HepG2 (cell line): ENCODE measurements around the gene TMEM44. TPM values are rescaled to one million over a fixed set of nuclear protein-coding genes. Genes with fewer than 3 reads are reported as not detected.

Experiments
- ATAC-seq: fragments of 200-7000 bp; cut with Tn5 transposase; 3 replicates; pipeline ENCODE4 v1.9.1; 2020; ENCODE audit warnings: mild to moderate bottlenecking, moderate library complexity
- BruUV-seq: library from RNA; stranded (reverse); fragments of 400-500 nt; replicated peaks from 2 replicates; lab custom pipeline; 2021; lab: Mats Ljungman, UMichigan
- CTCF ChIA-PET: fragments of 300-600 bp; formaldehyde crosslinking; extraction: SDS; loops from one replicate; lab custom pipeline; 2021; ENCODE audit warnings: low total read pairs, inconsistent platforms, low intra/inter-chr PET ratio; lab: Yijun Ruan, JAX
- POLR2A ChIA-PET: fragments of 350-600 bp; sonication (Branson Sonifier 250); formaldehyde crosslinking; loops from one replicate; lab custom pipeline; 2020; ENCODE audit warnings: antibody characterized with exemption, inconsistent platforms; lab: Yijun Ruan, JAX
- DNase-seq: peaks from one replicate; pipeline ENCODE4 v3.0.0-alpha.2; 2015; ENCODE audit warnings: low spot score
- FAIRE-seq: peaks from 3 replicates; lab custom pipeline; 2011; peaks lifted over from hg19 to GRCh38; lab: Jason Lieb, UNC
- H2AFZ ChIP-seq: one replicate; pipeline ENCODE4 v1.6.1; 2011; ENCODE audit warnings: low read length, inconsistent platforms
- H3K27ac ChIP-seq: fragments of 300-600 bp; 3 replicates; pipeline ENCODE4 v1.8.0; 2011; ENCODE audit warnings: mixed run types, mild to moderate bottlenecking, mixed read lengths, low read length, inconsistent platforms; ENCODE audit not compliant: insufficient read depth; ENCODE audit errors: extremely low read length
- H3K27me3 ChIP-seq, 2 experiments: fragments of 200-600 bp in 1 of 2; 2 replicates in 1 of 2; 3 replicates in 1 of 2; pipeline versions ENCODE4 v1.6.0 to v1.8.0; 2011; ENCODE audit warnings: low read length in 2 of 2, mild to moderate bottlenecking in 2 of 2, moderate library complexity in 2 of 2, inconsistent platforms in 1 of 2; ENCODE audit not compliant: insufficient read depth in 2 of 2, control insufficient read depth in 1 of 2
- H3K36me3 ChIP-seq, 2 experiments: fragments of 200-600 bp in 1 of 2; replicated peaks in 1 of 2; 2 replicates in 1 of 2; 3 replicates in 1 of 2; pipeline versions ENCODE4 v1.5.1 to v1.8.0; 2011; ENCODE audit warnings: low read length in 2 of 2, inconsistent platforms in 1 of 2; ENCODE audit not compliant: insufficient read depth in 2 of 2, control insufficient read depth in 1 of 2
- H3K4me1 ChIP-seq: 2 replicates; pipeline ENCODE4 v1.5.1; 2012; ENCODE audit warnings: low read length, inconsistent platforms; ENCODE audit not compliant: insufficient read depth
- H3K4me2 ChIP-seq: 2 replicates; pipeline ENCODE4 v1.6.0; 2011; ENCODE audit warnings: low read depth, low read length, inconsistent platforms
- H3K4me3 ChIP-seq, 3 experiments: fragments of 200-600 bp in 1 of 3; sonication (generic), shearing (Covaris generic) in 1 of 3; replicated peaks in 1 of 3; 2 replicates each; pipeline ENCODE4 v1.5.1; 2011 to 2016; ENCODE audit warnings: low read length in 3 of 3, inconsistent platforms in 2 of 3, low read depth in 2 of 3, mild to moderate bottlenecking in 2 of 3, control low read depth in 1 of 3, mixed read lengths in 1 of 3; ENCODE audit not compliant: insufficient read depth in 1 of 3
- H3K79me2 ChIP-seq: one replicate; pipeline ENCODE4 v1.6.1; 2011; ENCODE audit warnings: low read length, inconsistent platforms; ENCODE audit not compliant: insufficient read depth
- H3K9ac ChIP-seq: 2 replicates; pipeline ENCODE4 v1.6.0; 2011; ENCODE audit warnings: mild to moderate bottlenecking, low read depth, low read length, inconsistent platforms; ENCODE audit not compliant: insufficient read depth
- H3K9me3 ChIP-seq: 2 replicates; pipeline ENCODE4 v1.5.1; 2012; ENCODE audit warnings: mild to moderate bottlenecking, low read length
- H4K20me1 ChIP-seq: 2 replicates; pipeline ENCODE4 v1.6.0; 2011; ENCODE audit warnings: inconsistent platforms, mild to moderate bottlenecking, low read length, moderate library complexity; ENCODE audit not compliant: insufficient read depth
- ELK4 ChIP-seq: sonication (generic); formaldehyde crosslinking; IDR thresholded peaks from 2 replicates; pipeline ENCODE4 v1.9.0; 2021; ENCODE audit warnings: missing genetic modification reagents, borderline replicate concordance
- KLF13 ChIP-seq: sonication (generic); formaldehyde crosslinking; IDR thresholded peaks from 2 replicates; pipeline ENCODE4 v1.4.0; 2020; ENCODE audit warnings: mild to moderate bottlenecking, missing genetic modification reagents
- MTA3 ChIP-seq: sonication (generic); formaldehyde crosslinking; IDR thresholded peaks from 2 replicates; pipeline ENCODE4 v1.4.0; 2020; ENCODE audit warnings: missing genetic modification reagents
- PRDM15 ChIP-seq: sonication (generic); formaldehyde crosslinking; IDR thresholded peaks from 2 replicates; pipeline ENCODE4 v1.4.0; 2020; ENCODE audit warnings: missing genetic modification reagents
- ZFP62 ChIP-seq: sonication (generic); formaldehyde crosslinking; IDR thresholded peaks from 2 replicates; pipeline ENCODE4 v1.4.0; 2020; ENCODE audit warnings: missing genetic modification reagents
- ZNF580 ChIP-seq: IDR thresholded peaks from 2 replicates; pipeline ENCODE4 v1.6.1; 2016; ENCODE audit warnings: low read depth, borderline replicate concordance
- ZNF597 ChIP-seq: sonication (generic); formaldehyde crosslinking; IDR thresholded peaks from 2 replicates; pipeline ENCODE4 v1.5.0; 2020; ENCODE audit warnings: missing genetic modification reagents
- ZNF687 ChIP-seq: sonication (generic); formaldehyde crosslinking; IDR thresholded peaks from 2 replicates; pipeline ENCODE4 v1.5.1; 2020; ENCODE audit warnings: mild to moderate bottlenecking, missing genetic modification reagents, moderate library complexity
- WGBS: methylation state at CpG from one replicate; pipeline ENCODE4 v1.1.6; 2017; ENCODE audit warnings: low lambda C conversion rate; 5-methylcytosine and 5-hydroxymethylcytosine counted together
- in situ Hi-C: cut with HindIII; loops from 2 replicates; pipeline ENCODE4 v1.10.0; 2017; ENCODE audit warnings: low pct_unique_long_range_greater_than_20kb; ENCODE audit not compliant: extremely low pct_ligation_motif_present
- intact Hi-C: fragments of 100-400 bp; cut with micrococcal nuclease; formaldehyde crosslinking; loops from one replicate; pipeline ENCODE4 v1.10.0; 2022; ENCODE audit not compliant: unreplicated experiment
- polyA plus RNA-seq, 8 experiments: library from polyadenylated mRNA; depleted of rRNA in 3 of 8; stranded (reverse) in 7 of 8; unstranded in 1 of 8; fragments of >200 nt; fragmentation: Illumina TruSeq in 4 of 8; extraction: Trizol in 4 of 8; gene quantifications; 2 replicates each; pipeline versions ENCODE4 v1.2.1 to v1.2.3, GENCODE V29; 2011 to 2016; ENCODE audit warnings: low read depth in 4 of 8, missing spikeins in 1 of 8, mixed read lengths in 1 of 8; ENCODE audit not compliant: insufficient read depth in 1 of 8
- total RNA-seq, 5 experiments: library from RNA; depleted of rRNA; stranded (reverse); fragments of >200 nt; fragmentation: Illumina TruSeq; extraction: Trizol; gene quantifications; 2 replicates each; pipeline ENCODE4 v1.2.3, GENCODE V29; 2016; ENCODE audit warnings: low read depth in 1 of 5

Gene TMEM44
- total and polyA plus RNA-seq, 2 of the 13 experiments (the other 11 are each of a cell fraction or from before 2014, with no cell fraction given) = 7.3 to 13.8 TPM

- Histone ChIP-seq H3K27me3 (no peaks in the 10 kb centered on the region), H3K4me2 (no peak overlapping the region), H3K36me3 (no peaks in the 10 kb centered on the region), H4K20me1 (no peaks in the 10 kb centered on the region), H3K9me3 (no peaks in the 10 kb centered on the region), H3K79me2 (no peaks in the 10 kb centered on the region), H3K27ac (no peak overlapping the region), H3K4me3 (no peak overlapping the region), H3K4me1 (peaks cover 21% of the 10 kb centered on the region), H2AFZ (no peak overlapping the region), H3K9ac (no peak overlapping the region)
- DNase-seq (no peak), FAIRE-seq (no peak), ATAC-seq (no peak)
- POLR2A ChIA-PET = no interaction called here
- intact Hi-C loops (no loop called here), in situ Hi-C loops (no loop called here)
- 96% methylated on average over 15 of the region's 23 CpGs for WGBS
- TF ChIP-seq ZNF597 (CRISPR knock-in tag) (no peak), ZFP62 (no peak), MTA3 (CRISPR knock-in tag) (no peak), KLF13 (CRISPR knock-in tag) (no peak), ZNF687 (0 out of 2 replicates have a peak, but pooled peaks have one; percentile 14), ELK4 (no peak), ZNF580 (no peak), PRDM15 (CRISPR knock-in tag) (no peak)
- BruUV-seq = no TSS peak
- CTCF ChIA-PET = no interaction called here
Observed at GRCh38 chr3:194618858-194619608, 14.2 kb downstream of the TMEM44 start.
